ENCODE results near the gene SORBS2.
"Not testable (repeated sequence)": the region's sequence is repeated elsewhere in the genome, so short reads cannot be mapped to it uniquely, and the experiment has no call there.

Gene SORBS2

GRCh38 chr4:185811509-185812364, at the start of gene SORBS2:
TSS of gene SORBS2 (minus strand) at chr4:185812194. CDS start at chr4:185690571, 121,623 bp downstream.
- no peak for DNase-seq (ENCODE audit: low read depth)

GRCh38 chr4:185859111-185859510, 47.1 kb upstream of the SORBS2 start:
- DNase-seq (ENCODE audit: low read depth) = no peak

- DNase-seq (ENCODE audit: low read depth) = not testable (repeated sequence)
These were observed 45.6 kb upstream of the SORBS2 start for GRCh38 chr4:185857561-185857960.

- no peak for DNase-seq (ENCODE audit: low read depth)
These were observed 41.8 kb upstream of the SORBS2 start for GRCh38 chr4:185853841-185854240.

DNA sequence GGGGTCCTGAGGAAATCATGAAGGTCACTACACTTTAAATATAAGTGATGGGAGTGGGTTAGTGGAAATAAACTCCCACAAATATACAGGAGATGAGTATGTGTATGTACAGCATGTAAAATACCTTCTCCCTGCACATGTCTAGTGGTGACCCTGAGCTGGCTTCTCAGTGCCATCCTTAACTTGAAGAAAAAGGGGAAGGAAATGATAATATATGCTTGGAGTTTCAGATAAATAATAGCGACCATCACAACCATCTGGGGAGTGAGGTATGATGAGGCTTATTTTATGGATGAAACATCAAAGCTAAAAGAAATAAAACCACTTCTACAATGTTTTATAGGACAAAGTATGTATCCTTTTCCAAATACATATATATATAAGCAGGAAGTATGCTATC, 41.0 kb upstream of the SORBS2 start:
- DNase-seq (ENCODE audit: low read depth) = no peak

- no peak for DNase-seq (ENCODE audit: low read depth)
These were observed 37.9 kb upstream of the SORBS2 start for GRCh38 chr4:185849664-185850550.

GRCh38 chr4:185847352-185848097, 35.5 kb upstream of the SORBS2 start:
- DNase-seq (ENCODE audit: low read depth) = no peak

GRCh38 chr4:185846505-185847150, 34.6 kb upstream of the SORBS2 start:
- DNase-seq (ENCODE audit: low read depth) = no peak

DNA sequence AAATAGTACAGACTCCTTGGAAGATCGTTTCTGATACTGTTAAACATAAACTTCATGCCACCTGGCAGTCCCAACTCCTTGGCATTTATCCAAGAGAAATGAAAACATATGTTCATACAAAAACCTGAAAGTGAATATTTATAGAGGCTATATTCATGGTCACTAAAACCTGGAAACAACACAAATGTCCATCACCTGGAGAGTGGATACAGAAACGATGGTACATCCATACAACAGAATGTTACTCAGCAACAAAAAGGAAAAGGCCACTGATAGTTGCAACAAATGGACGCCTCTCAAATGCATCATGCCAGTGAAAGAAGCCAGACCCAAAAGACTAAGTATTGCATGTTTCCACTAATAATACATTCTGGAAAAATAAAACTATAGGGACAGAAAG, 34.0 kb upstream of the SORBS2 start:
- no peak for DNase-seq (ENCODE audit: low read depth)

- DNase-seq (ENCODE audit: low read depth) = no peak
These were observed 29.5 kb upstream of the SORBS2 start for GRCh38 chr4:185841451-185841850.

GRCh38 chr4:185840953-185841352, 29.0 kb upstream of the SORBS2 start:
- no peak for DNase-seq (ENCODE audit: low read depth)

DNA sequence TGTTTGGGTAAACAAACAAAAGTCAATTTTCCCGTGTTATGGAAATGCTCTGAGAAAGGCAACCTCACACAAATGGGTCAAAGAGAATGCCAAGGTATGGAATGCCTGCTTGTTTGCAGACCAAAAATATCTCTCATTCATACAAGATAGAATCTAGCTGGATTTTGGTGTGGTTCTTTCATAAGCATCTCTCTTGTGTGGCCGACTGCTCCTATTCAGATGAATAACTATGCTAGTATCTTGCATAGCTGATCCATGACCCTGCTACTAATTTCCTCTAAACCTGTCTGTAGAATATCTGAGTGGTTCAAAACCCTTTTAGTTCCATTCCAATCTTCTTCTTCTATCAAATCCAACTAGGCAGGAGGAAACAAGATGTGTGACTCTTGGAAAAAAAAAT, 28.2 kb upstream of the SORBS2 start:
- no peak for DNase-seq (ENCODE audit: low read depth)

DNA sequence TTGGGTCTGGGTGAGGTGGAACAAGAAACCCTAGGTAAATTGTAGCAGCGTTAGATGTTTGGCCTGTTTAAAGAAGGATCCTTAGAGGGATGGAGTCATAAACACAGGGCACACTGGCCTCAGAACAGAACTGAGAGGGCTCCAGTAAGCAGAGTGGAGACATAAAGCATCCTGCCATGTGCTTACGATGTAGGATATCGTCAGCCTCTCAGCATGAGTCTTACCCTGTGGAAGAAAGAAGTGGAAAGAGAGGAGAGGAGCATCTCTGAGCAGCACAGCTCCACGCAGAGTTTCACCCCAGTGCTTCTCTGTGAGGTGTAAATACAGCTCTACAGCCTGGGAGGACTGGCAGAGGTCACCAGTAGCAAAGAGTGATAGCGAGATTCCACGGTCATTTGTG, 27.8 kb upstream of the SORBS2 start:
- no peak for DNase-seq (ENCODE audit: low read depth)

- no peak for DNase-seq (ENCODE audit: low read depth)
These were observed 27.3 kb upstream of the SORBS2 start for GRCh38 chr4:185839194-185839712.

DNA sequence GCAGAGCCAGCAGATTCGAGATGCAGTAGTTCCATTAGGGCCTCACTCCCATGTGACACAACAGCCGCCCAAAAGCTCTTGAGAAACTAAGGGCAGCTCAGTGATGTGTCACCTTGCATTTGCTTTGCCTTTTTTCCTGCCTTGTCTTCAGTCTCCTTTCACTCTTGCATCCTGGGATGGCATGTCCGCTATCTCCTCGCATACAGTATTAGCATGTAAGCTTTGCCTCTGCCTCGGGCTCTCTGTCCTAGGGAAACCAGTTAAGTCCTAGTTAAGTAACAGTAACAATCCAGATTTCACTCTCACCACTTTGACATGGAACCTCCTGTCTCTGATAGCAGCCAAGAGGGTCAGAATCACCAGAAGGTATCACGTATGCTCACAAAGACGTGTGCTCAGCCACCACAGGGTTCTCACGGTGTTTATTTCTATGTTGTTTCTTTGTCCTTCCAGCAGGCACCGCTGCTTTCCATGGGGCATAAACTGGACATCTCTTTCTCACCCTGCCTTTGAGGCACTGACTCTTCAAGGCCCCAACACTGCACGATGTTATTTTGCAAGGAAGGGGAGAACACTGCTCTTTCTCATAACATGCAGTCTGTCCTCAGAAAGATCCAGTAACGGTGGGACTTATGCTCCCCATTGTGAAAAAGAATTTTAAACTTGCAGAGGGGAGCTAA, 26.7 kb upstream of the SORBS2 start:
- DNase-seq (ENCODE audit: low read depth) = no peak

DNA sequence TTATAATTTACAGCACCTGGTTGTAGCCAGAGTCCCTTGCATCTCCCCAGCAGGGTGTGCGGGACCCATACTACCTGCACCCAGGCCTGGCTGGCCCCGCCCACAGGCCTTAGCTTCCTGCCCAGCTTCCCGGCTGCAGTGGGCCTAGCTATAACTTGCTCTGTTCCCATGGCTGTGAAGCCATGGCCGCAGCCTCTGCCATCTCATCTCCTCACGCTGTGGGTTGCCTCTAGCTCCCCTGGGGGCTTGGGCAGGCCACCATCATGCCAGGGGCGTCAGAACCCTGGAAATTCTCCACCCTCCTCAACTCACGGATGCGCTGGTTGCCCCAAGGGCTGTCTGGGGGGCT, 26.1 kb upstream of the SORBS2 start:
- no peak for DNase-seq (ENCODE audit: low read depth)

DNA sequence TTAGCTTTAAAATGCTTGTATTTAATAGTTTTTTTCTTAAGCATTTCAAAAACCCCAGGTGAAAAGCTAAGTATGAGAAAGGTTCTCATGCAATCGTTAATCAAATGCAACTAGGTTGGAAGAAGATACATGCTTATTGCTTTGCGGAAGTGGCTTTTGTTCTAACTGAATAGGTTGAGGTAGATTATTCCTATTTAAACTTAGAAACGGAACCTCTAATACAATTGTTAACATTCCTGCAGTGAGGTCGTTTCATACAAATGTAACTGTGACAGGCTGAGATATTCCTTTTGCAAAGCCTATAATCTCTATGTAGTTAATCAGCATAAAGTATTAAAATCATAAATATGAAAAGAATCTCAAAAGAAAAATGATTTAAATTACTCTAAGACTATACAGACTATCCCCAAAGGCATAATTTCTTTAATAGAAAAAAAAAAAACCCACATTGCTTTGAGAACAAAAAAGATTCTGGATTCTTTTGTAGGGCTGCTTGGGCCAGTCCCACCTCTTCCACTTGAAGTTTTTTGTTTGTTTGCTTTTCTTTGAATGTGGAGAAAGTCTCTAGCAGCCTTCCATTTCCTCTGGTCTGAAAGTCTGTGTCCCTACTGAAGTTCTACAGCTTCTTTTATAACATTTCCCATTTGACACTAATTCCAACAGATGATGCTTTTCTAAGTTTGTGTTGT, 25.6 kb upstream of the SORBS2 start:
- DNase-seq (ENCODE audit: low read depth) = no peak

DNA sequence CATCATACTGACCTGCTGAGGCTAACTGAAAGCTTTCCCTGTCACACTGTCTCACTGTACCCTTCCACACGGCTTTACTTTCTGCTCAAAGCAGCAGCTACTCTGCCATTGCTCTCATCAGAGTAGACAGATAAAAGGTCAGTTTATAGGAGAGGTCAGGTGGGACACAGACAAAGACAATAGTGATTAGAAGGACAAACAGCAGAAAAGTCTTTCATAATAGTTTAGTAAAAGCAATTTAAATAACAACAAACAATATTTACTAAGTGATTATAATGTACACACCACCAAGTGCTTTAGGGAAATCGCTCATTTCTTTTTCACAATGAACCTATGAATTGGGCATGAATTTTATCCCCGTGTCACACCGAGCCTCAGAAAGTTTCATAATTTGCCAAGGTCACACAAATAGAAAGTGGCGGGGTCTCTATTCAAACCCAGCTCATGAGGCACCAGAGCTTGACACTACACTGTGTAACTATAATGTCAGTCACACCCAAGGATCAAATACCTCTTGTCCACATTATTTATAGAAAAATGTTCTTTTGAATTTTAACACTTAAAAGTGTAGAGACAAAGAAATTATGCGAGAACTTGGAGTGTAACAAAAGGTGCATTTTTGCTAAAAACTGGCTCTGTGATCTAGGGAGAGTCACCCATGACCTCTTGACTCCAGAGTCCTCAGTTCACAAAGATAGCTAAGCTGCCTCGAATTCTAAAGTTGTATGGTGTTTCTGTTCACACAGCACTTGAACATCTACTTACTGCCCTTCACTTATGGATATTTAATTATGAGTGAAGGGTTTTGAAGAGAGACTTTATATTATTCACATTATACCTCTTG, 24.5 kb upstream of the SORBS2 start:
- no peak for DNase-seq (ENCODE audit: low read depth)

GRCh38 chr4:185835814-185836213, 23.8 kb upstream of the SORBS2 start:
- DNase-seq (ENCODE audit: low read depth) = no peak

- DNase-seq (ENCODE audit: low read depth) = no peak
These were observed 23.3 kb upstream of the SORBS2 start for GRCh38 chr4:185835336-185835735.

Data from stimulated activated CD8-positive, alpha-beta memory T cell treated with anti-CD3 and anti-CD28 coated beads, Interleukin-4, amount 100 ng/mL, for 24 hours (primary cell).